ENCODE data around the gene SIRT2.

SIRT2 gene

GRCh38 chr19:38852231-38853044 lies 47.0 kb downstream of the SIRT2 start:
- no peaks in the 10 kb centered on the region for H3K9me3 ChIP-seq (ENCODE audit: control insufficient read depth, insufficient read depth, low read depth, low read length)
- peaks cover 14 to 17% of the 10 kb centered on the region in 2 experiments for H3K36me3 ChIP-seq (ENCODE audit: control insufficient read depth in 2 of 2, insufficient read depth in 1 of 2, low read length in 2 of 2)
- H3K27ac ChIP-seq (ENCODE audit: extremely low read depth, low read depth, low read length) = peak overlapping the region; percentile 96
- peaks cover 27% of the 10 kb centered on the region for H3K4me1 ChIP-seq (ENCODE audit: control insufficient read depth, insufficient read depth, low read length)
- ChIA-PET POLR2A (interaction anchor here (0.5 to 2.3 kb wide), 16 partner anchors 10 to 640 kb away, joined by 3 to 15 read pairs (median 3); partner anchors contain the start of genes ECH1, MRPS12, NFKBIB and PSMD8), CTCF (interaction anchor here (0.8 to 4.1 kb wide), 9 partner anchors 11 to 450 kb away, joined by 3 to 33 read pairs (median 4); partner anchors contain the start of genes ECH1, FAM98C, MRPS12 and NFKBIB)
- peak overlapping the region; percentile 60 for H3K4me3 ChIP-seq (ENCODE audit: low read depth, low read length)
- peak; percentile 56; the same call in 1 of the 2 replicates for TF ChIP-seq KLF16 (tag by site-specific recombination; IDR thresholded peaks at IDR 0.05)
- TF ChIP-seq ZNF184 (tag by site-specific recombination; IDR thresholded peaks at IDR 0.05) = no peak
- peak; percentile 72 for TF ChIP-seq GLIS2 (tag by site-specific recombination; IDR thresholded peaks at IDR 0.05)
- TF ChIP-seq SP3 (tag by site-specific recombination; IDR thresholded peaks at IDR 0.05) = 0 out of 2 replicates have a peak, but pooled peaks have one; percentile 3
- TF ChIP-seq KLF9 (tag by site-specific recombination; IDR thresholded peaks at IDR 0.05; ENCODE audit: low read depth) = peak; percentile 60
- peak; percentile 45 for TF ChIP-seq KLF8 (tag by site-specific recombination; IDR thresholded peaks at IDR 0.05)
- no peak for TF ChIP-seq HOXD13 (CRISPR knock-in tag; IDR thresholded peaks at IDR 0.05; ENCODE audit: borderline replicate concordance)
- peak; percentile 7; the same call in 1 of the 2 replicates for TF ChIP-seq PRDM4 (tag by site-specific recombination; IDR thresholded peaks at IDR 0.05)
- 0 out of 2 replicates have a peak, but pooled peaks have one; percentile 19 for TF ChIP-seq ZNF610 (tag by site-specific recombination; IDR thresholded peaks at IDR 0.05; ENCODE audit: borderline replicate concordance)
- TF ChIP-seq ZNF549 (tag by site-specific recombination; IDR thresholded peaks at IDR 0.05) = no peak
- TF ChIP-seq ZNF311 (tag by site-specific recombination; IDR thresholded peaks at IDR 0.05; ENCODE audit: borderline replicate concordance) = no peak
- no peak for TF ChIP-seq GLI4 (tag by site-specific recombination; IDR thresholded peaks at IDR 0.05)
- TF ChIP-seq ZNF350 (tag by site-specific recombination; IDR thresholded peaks at IDR 0.05) = no peak
- TF ChIP-seq KLF7 (tag by site-specific recombination; IDR thresholded peaks at IDR 0.05; ENCODE audit: borderline replicate concordance) = no peak; the same call in 1 of the 2 replicates
- no peak for TF ChIP-seq ZNF571 (tag by site-specific recombination; IDR thresholded peaks at IDR 0.05)
- TF ChIP-seq SCRT2 (tag by site-specific recombination; IDR thresholded peaks at IDR 0.05) = no peak
- TF ChIP-seq KLF17 (tag by site-specific recombination; IDR thresholded peaks at IDR 0.05) = 0 out of 2 replicates have a peak, but pooled peaks have one; percentile 25
- 0 out of 2 replicates have a peak, but pooled peaks have one; percentile 41 for TF ChIP-seq ZSCAN23 (tag by site-specific recombination; IDR thresholded peaks at IDR 0.05)
- 0 out of 2 replicates have a peak, but pooled peaks have one; percentile 12 for TF ChIP-seq KLF1 (tag by site-specific recombination; IDR thresholded peaks at IDR 0.05)
- TF ChIP-seq ZNF26 (tag by site-specific recombination; IDR thresholded peaks at IDR 0.05) = no peak
- TF ChIP-seq ATF2 (tag by site-specific recombination; IDR thresholded peaks at IDR 0.05; ENCODE audit: low read depth) = no peak
- TF ChIP-seq ZBTB7A (tag by site-specific recombination; IDR thresholded peaks at IDR 0.05; ENCODE audit: low read depth) = 0 out of 2 replicates have a peak, but pooled peaks have one; percentile 82
- TF ChIP-seq PRDM1 (tag by site-specific recombination; IDR thresholded peaks at IDR 0.05) = no peak
- 0 out of 2 replicates have a peak, but pooled peaks have one; percentile 47 for TF ChIP-seq ZBTB17 (tag by site-specific recombination; IDR thresholded peaks at IDR 0.05)
- 0 out of 2 replicates have a peak, but pooled peaks have one; percentile 33 for TF ChIP-seq ZNF692 (tag by site-specific recombination; IDR thresholded peaks at IDR 0.05)
- no peak for TF ChIP-seq ZNF426 (tag by site-specific recombination; IDR thresholded peaks at IDR 0.05)
